SJCRH30 (cell line): ENCODE measurements around the gene ACAA2. TPM values are rescaled to one million over a fixed set of nuclear protein-coding genes. Genes with fewer than 3 reads are reported as not detected.
"Not testable (repeated sequence)": the region's sequence is repeated elsewhere in the genome, so short reads cannot be mapped to it uniquely, and the experiment has no call there.

Experiments
- DNase-seq, 2 experiments: peaks; one replicate each; pipeline ENCODE4 v3.0.0-alpha.2; 2015 to 2020
- H3K27ac ChIP-seq: fragments of 250-450 bp; sonication (Bioruptor Pico); 2 replicates; pipeline ENCODE4 v1.5.1; 2020; ENCODE audit warnings: mild to moderate bottlenecking, moderate library complexity
- H3K27me3 ChIP-seq: fragments of 250-450 bp; sonication (Bioruptor Pico); 2 replicates; pipeline ENCODE4 v1.5.1; 2020; ENCODE audit warnings: mild to moderate bottlenecking, moderate library complexity
- H3K36me3 ChIP-seq: fragments of 250-450 bp; sonication (Bioruptor Pico); 2 replicates; pipeline ENCODE4 v1.5.1; 2020; ENCODE audit warnings: mild to moderate bottlenecking, moderate library complexity
- H3K4me1 ChIP-seq: fragments of 250-450 bp; sonication (Bioruptor Pico); 2 replicates; pipeline ENCODE4 v1.5.1; 2020; ENCODE audit warnings: mild to moderate bottlenecking, moderate library complexity
- H3K4me3 ChIP-seq: fragments of 250-450 bp; sonication (Bioruptor Pico); 2 replicates; pipeline ENCODE4 v1.5.1; 2020; ENCODE audit warnings: mild to moderate bottlenecking, moderate library complexity
- H3K9me3 ChIP-seq: fragments of 250-450 bp; sonication (Bioruptor Pico); replicated peaks from 2 replicates; pipeline ENCODE4 v1.5.1; 2020; ENCODE audit warnings: mild to moderate bottlenecking, moderate library complexity
- total RNA-seq: library from RNA; depleted of rRNA; stranded (reverse); fragments of >200 nt; shearing (Covaris generic); gene quantifications from 2 replicates; pipeline ENCODE4 v1.2.3, GENCODE V29; 2014

Gene ACAA2
- total RNA-seq, 1 experiment from 2014 or later, result 133 TPM

DNA sequence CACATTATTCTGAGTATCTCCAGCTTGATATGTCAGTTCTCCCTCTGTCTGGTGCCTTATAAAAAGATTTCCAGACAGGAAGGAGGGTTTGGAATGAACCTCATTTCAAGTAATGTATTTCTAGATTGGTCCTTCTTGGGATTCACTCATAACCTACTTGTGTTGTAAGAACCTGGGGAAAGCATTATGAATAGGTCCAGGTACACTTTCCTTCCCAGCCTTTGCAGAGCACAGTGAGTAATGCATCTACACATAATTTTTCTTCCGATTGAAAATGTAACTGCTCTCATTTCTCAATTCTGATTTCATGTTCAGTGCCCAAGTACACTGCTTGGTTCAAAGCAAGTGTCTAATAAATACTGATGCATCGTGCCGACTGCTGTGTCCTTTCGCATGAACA lies 25.0 kb upstream of the ACAA2 start:
- Histone ChIP-seq H3K9me3 (no peaks in the 10 kb centered on the region), H3K36me3 (peaks cover 55% of the 10 kb centered on the region), H3K4me1 (peaks cover 14% of the 10 kb centered on the region), H3K4me3 (no peak overlapping the region), H3K27ac (no peak overlapping the region), H3K27me3 (no peaks in the 10 kb centered on the region)
- DNase-seq, result no peak

DNA sequence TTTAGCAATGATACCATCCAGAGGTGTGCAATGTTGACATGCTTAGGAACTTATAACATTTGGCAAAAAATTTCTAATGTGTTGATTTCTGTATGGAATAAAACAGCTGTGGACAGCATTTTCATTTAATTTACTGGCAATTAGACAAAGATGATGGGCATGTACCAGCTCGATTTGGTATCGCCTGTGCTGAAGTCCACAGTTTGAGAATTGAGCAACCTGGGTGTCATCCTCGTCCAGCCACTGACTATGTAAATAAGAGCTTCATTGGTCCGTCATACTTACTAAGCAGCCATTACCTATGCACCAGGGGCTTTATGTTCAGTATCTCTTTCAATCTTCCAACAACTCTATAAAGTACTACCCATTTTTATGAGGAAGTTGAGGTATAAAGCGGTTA lies 24.6 kb upstream of the ACAA2 start:
- Histone ChIP-seq H3K4me1 (peaks cover 9% of the 10 kb centered on the region), H3K36me3 (peaks cover 60% of the 10 kb centered on the region), H3K9me3 (no peaks in the 10 kb centered on the region), H3K27ac (no peak overlapping the region), H3K27me3 (no peaks in the 10 kb centered on the region), H3K4me3 (no peak overlapping the region)
- no peak for DNase-seq

DNA sequence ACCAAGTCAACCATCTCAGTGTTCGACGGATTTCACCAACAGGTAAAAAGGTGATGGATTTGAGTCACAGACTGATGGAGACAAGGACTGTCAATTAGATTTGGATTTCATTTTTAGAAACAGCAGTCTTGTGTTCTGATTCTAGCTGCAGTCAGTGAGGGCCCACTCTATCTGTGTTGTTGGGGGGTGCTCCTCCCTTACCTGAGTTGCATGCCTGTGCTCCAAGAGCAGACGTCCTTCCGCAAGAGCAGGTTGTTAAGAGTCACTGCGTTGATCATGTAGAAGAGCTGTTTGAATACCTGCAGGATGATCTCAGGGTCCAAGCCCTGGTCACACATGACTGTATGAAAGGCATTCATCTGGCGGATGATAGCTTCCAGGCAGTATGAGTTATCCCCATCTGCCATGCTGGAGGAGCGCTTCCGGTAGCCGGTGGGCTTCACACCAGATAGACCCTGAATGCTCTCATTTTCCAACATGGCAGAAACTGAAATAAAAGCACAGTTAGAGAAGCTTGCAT lies 24.0 kb upstream of the ACAA2 start:
- peaks cover 57% of the 10 kb centered on the region for H3K36me3 ChIP-seq
- DNase-seq, H3K4me1 ChIP-seq, H3K27me3 ChIP-seq, H3K9me3 ChIP-seq, H3K4me3 ChIP-seq, H3K27ac ChIP-seq: not testable (repeated sequence)

DNA sequence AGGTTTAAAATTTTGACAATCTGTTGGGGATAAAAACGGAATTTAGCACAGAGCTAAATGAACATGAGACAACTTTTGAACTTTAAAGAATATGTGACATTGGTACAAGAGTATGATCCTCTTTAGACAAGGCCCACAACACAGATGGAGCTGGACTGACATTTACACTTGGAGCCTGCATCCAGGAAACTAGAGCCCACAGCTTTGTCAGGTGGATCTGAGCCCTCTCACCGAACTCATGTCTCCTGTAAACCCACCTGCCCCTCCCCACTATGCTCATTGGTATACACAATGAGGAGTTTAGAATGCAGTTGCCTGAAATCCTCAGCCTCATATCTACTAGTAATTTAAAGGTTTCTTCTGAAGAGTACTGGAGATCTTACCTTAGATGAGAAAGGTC lies 22.1 kb upstream of the ACAA2 start:
- H3K36me3 ChIP-seq, result peaks cover 47% of the 10 kb centered on the region
- H3K9me3 ChIP-seq, result no peaks in the 10 kb centered on the region
- H3K27me3 ChIP-seq, result no peaks in the 10 kb centered on the region
- no peak overlapping the region for H3K4me3 ChIP-seq
- no peak overlapping the region for H3K27ac ChIP-seq
- no peaks in the 10 kb centered on the region for H3K4me1 ChIP-seq
- no peak for DNase-seq

DNA sequence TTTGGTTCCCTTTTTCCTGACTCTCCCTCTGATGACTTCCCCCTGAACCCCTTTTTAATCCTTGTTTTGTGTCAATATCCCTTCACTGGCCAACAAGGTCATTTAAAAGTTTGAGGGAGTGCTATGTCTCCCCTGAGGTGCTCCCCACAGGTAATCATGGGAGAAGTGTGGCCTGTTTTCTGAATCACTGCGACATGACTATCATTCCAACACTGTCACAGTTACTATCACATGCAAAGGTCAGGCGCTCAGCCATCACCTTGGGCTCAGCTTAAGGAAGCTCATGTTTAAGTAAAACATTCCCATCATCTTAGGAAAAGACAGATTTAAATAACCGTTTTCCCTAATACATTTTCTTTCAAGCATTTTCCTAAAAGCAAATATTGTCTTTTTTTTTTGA lies 20.9 kb upstream of the ACAA2 start:
- Histone ChIP-seq H3K36me3 (peaks cover 38% of the 10 kb centered on the region), H3K27me3 (no peaks in the 10 kb centered on the region), H3K4me1 (no peaks in the 10 kb centered on the region), H3K9me3 (no peaks in the 10 kb centered on the region), H3K27ac (no peak overlapping the region), H3K4me3 (no peak overlapping the region)
- DNase-seq, result no peak

DNA sequence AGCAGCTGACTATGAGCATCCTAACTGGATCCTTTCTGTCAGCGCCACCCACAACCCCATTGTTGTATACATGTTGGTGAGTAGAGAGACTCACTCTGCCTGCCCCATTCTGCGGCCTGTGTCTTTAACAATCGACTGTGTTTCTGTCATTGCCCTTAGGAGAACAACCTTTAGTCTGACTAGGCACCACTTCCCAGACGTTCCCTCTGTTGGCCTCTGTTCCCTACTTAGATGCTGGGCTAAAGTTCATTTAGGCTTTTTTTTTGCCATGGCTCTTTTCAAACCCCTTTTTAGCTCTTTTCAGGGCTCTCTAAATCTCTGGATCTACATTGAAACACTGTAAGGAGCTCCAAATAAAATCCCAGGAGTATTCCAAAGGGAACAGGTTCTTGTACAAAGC lies 20.5 kb upstream of the ACAA2 start:
- no peak for DNase-seq
- no peak overlapping the region for H3K27ac ChIP-seq
- H3K27me3 ChIP-seq, result no peaks in the 10 kb centered on the region
- H3K36me3 ChIP-seq, result peaks cover 39% of the 10 kb centered on the region
- H3K9me3 ChIP-seq, result no peaks in the 10 kb centered on the region
- H3K4me1 ChIP-seq, result no peaks in the 10 kb centered on the region
- H3K4me3 ChIP-seq, result no peak overlapping the region

DNA sequence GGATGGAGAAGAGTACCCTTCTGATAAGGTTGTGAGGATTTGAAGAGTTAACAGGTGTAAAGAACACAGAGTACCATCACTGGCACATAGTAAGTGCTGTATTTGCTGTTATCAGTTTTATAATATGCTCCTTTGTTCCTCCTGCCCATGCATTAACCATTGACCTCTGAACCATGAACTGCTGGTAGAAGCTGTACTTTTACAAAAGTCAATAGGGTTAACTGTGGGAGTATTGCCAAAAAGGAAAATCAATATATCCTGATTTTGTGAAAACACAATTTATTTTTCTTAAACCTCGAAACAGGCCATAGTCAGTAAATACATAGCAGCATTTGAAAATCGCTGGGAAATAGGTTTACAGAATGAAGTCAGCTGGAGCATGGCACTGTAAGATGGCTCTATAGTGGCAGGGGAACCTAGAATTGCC lies 18.9 kb upstream of the ACAA2 start:
- Histone ChIP-seq H3K4me1 (no peaks in the 10 kb centered on the region), H3K4me3 (no peak overlapping the region), H3K9me3 (no peaks in the 10 kb centered on the region), H3K27ac (no peak overlapping the region), H3K27me3 (no peaks in the 10 kb centered on the region), H3K36me3 (peaks cover 31% of the 10 kb centered on the region; the same call in 1 of the 2 replicates)
- DNase-seq, result no peak

DNA sequence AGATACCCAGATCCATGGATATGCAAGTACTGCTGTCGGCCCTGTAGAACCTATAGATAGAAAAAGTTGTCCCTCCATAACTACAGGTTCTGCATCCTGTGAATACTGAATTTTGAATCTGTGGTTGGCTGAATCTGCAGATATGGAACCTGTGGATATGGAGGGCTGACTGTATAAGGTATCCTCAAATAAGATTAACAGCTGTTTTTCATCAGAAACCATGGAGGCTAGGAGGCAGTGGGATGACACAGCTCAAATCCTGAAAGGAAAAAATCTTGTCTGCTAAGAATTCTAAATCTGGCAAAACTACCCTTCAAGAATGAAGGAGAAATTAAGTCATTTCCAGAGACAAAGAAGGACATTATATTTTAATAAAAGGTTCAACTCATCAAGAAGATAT lies 14.7 kb upstream of the ACAA2 start:
- no peak for DNase-seq
- no peaks in the 10 kb centered on the region for H3K9me3 ChIP-seq
- no peaks in the 10 kb centered on the region for H3K27me3 ChIP-seq
- H3K4me1 ChIP-seq, result no peaks in the 10 kb centered on the region
- no peak overlapping the region for H3K27ac ChIP-seq
- H3K4me3 ChIP-seq, result no peak overlapping the region
- H3K36me3 ChIP-seq, result peaks cover 12% of the 10 kb centered on the region; the same call in 1 of the 2 replicates

DNA sequence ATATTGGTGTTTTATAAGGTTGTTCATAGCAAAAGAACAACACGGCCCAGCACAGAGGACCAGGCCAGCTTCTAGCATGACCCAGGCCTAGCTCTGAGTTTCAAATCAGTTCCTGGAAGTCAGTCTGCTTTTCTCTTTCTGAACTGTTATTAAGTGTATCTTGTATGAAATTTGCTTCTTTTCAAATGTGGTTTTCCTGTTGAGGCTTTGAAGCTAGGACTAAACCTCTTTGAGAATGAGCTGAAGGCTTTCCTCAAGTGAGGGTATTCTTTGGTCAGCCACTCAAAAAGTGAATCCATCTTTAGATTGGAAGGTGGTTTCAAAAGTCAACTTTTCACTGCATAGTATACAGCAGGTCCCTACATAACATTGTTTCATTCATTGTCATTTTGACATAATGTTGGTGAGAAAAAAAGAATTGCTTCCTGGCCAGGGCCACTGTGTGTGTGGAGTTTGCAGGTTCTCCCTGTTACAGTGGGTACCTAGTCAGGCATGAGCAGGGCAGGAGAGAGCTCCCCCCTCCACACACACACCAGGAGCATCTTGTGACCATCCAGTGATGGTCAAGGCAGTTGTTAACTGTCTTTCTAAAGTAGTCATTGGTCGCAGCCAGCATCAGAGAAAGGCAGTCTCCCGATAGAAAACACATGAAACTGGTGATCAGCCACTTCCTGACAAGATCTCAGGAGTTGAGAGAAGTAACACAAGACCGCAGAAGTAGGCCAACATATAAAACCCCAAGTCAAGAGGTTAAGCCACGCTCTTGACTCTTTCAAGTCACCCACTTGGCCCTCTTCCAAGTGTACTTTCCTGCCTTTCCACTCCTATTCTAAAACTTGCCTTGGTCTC lies 6.7 kb upstream of the ACAA2 start:
- H3K4me1 ChIP-seq, result no peaks in the 10 kb centered on the region; the same call in 1 of the 2 replicates

DNA sequence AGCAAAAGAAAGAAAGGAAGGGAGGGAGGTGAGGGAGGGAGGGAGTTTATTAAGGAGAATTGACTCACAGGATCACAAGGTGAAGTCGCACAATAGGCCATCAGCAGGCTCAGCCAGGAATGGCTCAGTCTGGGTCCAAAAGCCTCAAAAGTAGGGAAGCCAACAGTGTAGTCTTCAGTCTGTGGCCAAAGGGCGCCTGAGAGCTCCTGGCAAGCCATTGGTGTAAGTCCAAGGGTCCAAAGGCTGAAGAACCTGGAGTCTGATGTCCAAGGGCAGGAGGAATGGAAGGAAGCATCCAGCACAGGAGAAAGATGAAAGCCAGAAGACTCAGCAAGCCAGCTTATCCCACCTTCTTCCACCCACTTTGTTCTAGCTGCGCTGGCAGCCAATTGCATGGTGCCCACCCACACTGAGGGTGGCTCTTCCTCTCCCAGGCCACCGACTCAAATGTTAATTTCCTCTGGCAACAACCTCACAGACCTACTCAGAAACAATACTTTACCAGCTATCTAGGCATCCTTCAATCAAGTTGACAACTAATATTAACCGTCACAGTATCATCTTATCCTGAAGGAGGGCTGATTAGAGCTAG lies 5.8 kb upstream of the ACAA2 start:
- no peaks in the 10 kb centered on the region for H3K9me3 ChIP-seq
- no peak for DNase-seq
- H3K27ac ChIP-seq, result no peak overlapping the region
- no peaks in the 10 kb centered on the region for H3K27me3 ChIP-seq
- no peaks in the 10 kb centered on the region; the same call in 1 of the 2 replicates for H3K4me1 ChIP-seq
- 0 out of 2 replicates have a peak, but pooled peaks cover 3% of the 10 kb centered on the region for H3K36me3 ChIP-seq
- no peak overlapping the region for H3K4me3 ChIP-seq

More for the DNA sequence above, 6.7 kb upstream of the ACAA2 start:
- no peaks in the 10 kb centered on the region for H3K9me3 ChIP-seq
- H3K27me3 ChIP-seq, result no peaks in the 10 kb centered on the region
- DNase-seq, result peak; percentile 13 to 37
- no peak overlapping the region for H3K4me3 ChIP-seq
- 0 out of 2 replicates have a peak, but pooled peaks cover 3% of the 10 kb centered on the region for H3K36me3 ChIP-seq
- no peak overlapping the region for H3K27ac ChIP-seq

DNA sequence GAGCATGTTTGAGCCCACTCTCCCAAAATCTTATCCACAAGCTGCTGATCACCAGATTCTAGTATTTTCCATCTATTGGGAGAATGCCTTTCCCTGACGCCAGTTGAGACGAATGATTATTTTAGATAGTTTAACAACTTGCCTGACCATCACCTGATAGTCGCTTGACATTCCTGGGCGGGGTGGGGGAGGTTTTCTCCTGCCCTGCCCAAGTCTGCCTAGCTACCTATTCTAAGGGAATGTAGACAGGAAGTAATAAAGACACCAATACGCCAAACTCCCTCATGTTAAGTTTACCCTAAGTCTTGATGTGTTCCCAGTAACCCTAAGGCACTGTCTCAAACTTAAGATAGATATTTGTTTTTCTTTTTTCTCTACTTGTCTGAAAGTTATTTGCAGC lies 4.6 kb upstream of the ACAA2 start:
- DNase-seq, result no peak
- Histone ChIP-seq H3K9me3 (no peaks in the 10 kb centered on the region), H3K27me3 (no peaks in the 10 kb centered on the region), H3K4me3 (no peak overlapping the region), H3K4me1 (no peaks in the 10 kb centered on the region; the same call in 1 of the 2 replicates), H3K36me3 (0 out of 2 replicates have a peak, but pooled peaks cover 2% of the 10 kb centered on the region), H3K27ac (no peak overlapping the region)

DNA sequence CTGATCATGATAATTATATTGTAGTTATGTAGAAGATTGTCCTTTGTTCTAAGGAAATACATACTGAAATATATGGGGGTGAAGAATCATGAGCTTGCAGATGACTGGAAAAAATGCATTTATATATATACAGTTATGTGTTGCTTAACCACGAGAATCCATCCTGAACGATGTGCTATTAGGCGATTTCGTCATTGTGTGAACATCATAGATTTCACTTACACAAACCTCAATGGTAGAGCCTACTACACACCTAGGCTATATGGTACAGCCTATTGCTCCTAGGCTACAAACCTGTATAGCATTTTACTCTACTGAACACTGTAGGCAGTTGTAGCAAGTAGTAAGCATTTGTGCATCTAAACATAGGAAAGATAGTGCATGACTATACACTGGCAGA lies 2.6 kb upstream of the ACAA2 start:
- peaks cover 8% of the 10 kb centered on the region for H3K4me1 ChIP-seq
- no peaks in the 10 kb centered on the region for H3K9me3 ChIP-seq
- H3K27ac ChIP-seq, result no peak overlapping the region
- DNase-seq, result no peak
- no peaks in the 10 kb centered on the region for H3K27me3 ChIP-seq
- no peaks in the 10 kb centered on the region for H3K36me3 ChIP-seq
- no peak overlapping the region for H3K4me3 ChIP-seq

DNA sequence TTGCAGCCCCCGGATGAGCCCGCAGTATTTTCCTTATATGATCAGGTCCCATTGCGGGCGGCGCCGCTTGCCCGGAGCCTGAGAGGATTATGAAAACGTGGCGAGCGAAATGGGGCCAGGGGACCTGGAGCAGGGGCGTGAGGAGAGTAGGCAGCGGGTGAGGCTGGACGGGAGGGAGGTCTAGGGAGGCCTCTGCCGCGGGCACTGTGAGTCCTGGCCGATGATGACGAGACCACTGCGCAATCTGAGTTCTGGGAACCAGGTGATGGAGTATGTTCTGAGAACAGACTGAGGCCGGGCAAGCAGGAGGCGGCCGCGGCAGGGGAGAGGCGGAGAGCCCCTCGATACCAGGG lies 790 bp upstream of the ACAA2 start:
- peak; percentile 69 to 74 for DNase-seq
- H3K9me3 ChIP-seq, result 0 out of 2 replicates have a peak, but pooled peaks cover 3% of the 10 kb centered on the region
- no peaks in the 10 kb centered on the region for H3K27me3 ChIP-seq

DNA sequence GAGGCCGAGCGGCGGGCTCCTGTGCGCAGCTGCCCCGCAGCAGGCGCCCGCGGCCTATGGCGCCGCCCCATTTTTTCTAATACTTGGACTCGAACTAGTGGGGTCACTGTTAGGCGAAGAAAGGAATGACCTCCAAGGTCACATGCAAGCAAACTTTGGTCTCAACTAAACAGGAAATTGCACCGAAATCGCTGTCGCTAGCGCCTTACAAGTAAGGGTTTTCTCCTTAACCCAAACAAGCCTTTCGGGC lies 339 bp downstream of the ACAA2 start:
- no peaks in the 10 kb centered on the region for H3K27me3 ChIP-seq
- peak overlapping the region; percentile 93 for H3K27ac ChIP-seq
- DNase-seq, result peak; percentile 57 to 60
- H3K4me1 ChIP-seq, result peaks cover 8% of the 10 kb centered on the region
- 0 out of 2 replicates have a peak, but pooled peaks cover 6% of the 10 kb centered on the region for H3K9me3 ChIP-seq
- peak overlapping the region; percentile 83 for H3K4me3 ChIP-seq
- 0 out of 2 replicates have a peak, but pooled peaks cover 8% of the 10 kb centered on the region for H3K36me3 ChIP-seq

More for the DNA sequence above, 790 bp upstream of the ACAA2 start:
- H3K36me3 ChIP-seq, result 0 out of 2 replicates have a peak, but pooled peaks cover 4% of the 10 kb centered on the region
- H3K4me1 ChIP-seq, result peaks cover 8% of the 10 kb centered on the region
- H3K27ac ChIP-seq, result peak overlapping the region; percentile 93
- H3K4me3 ChIP-seq, result peak overlapping the region; percentile 83

DNA sequence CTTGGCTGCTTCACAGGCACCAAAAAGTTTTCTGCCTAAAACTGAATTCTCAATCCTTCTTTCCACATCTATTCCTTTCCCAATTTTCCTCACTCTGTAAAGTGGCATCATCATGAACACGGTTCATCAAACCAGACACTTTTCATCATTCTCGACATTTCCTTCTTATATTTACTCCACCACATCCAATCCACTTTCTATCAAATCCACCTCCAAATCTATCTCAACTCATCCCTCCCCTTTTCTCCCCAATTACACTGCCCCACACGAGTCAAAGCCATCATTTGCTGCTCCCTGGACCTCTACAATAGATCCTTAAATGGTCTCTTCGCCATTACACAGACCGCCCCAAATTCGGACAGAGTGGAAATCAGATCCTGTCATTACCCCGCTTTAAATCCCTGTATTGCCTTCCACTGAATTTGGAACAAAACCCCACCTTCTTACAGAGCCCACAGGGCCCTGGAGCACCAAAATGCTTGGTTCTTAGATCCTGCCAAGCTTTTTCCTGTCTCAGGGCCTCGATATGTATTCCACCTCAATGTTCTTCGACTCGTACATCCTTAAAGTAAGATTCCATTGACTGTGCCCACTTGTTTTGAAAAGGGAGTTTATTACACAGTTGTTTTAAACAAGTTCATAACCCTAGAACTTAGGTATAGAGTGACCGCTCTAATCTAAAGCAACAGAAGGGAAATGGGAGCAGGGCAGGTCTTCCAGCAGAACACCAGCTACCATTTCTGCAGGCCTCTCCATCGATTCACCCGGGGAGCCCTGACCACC lies 856 bp downstream of the ACAA2 start:
- no peaks in the 10 kb centered on the region for H3K27me3 ChIP-seq
- H3K9me3 ChIP-seq, result 0 out of 2 replicates have a peak, but pooled peaks cover 6% of the 10 kb centered on the region
- peaks cover 8% of the 10 kb centered on the region for H3K4me1 ChIP-seq
- H3K4me3 ChIP-seq, result peak overlapping the region; percentile 83
- DNase-seq, result peak; percentile 5 to 49
- H3K36me3 ChIP-seq, result 0 out of 2 replicates have a peak, but pooled peaks cover 8% of the 10 kb centered on the region
- H3K27ac ChIP-seq, result peak overlapping the region; percentile 93
